Measurements from ENCODE around the gene LLGL1.

DNA sequence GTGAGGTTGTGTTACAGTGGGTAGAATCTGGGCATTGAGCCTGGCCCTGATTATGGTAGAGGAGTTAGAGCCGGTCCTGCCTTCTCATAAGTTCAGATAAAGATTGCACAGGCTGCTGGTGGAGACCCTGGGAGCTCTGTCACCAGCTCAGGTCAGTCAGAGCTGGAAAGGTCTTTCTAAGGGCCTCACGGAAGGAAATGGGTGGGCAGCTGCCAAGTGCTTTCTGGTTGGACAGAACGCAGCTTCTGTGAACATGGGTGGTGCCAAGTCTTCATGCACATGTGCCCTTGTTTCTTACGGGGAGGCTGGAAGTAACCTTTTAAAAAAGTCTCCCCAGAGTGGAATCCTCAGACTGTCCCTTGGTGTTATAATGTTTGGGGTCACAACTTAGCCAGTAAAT lies 26.9 kb upstream of the LLGL1 start:
- TF ChIP-seq FOSL2 (IDR thresholded peaks at IDR 0.05) (no peak), FOSL2 (CRISPR knock-in tag; IDR thresholded peaks at IDR 0.05) (no peak), KDM1A (IDR thresholded peaks at IDR 0.05; ENCODE audit: low read depth) (no peak), EP300 (IDR thresholded peaks at IDR 0.05) (no peak)
- TF ChIP-seq, protein P1, sequence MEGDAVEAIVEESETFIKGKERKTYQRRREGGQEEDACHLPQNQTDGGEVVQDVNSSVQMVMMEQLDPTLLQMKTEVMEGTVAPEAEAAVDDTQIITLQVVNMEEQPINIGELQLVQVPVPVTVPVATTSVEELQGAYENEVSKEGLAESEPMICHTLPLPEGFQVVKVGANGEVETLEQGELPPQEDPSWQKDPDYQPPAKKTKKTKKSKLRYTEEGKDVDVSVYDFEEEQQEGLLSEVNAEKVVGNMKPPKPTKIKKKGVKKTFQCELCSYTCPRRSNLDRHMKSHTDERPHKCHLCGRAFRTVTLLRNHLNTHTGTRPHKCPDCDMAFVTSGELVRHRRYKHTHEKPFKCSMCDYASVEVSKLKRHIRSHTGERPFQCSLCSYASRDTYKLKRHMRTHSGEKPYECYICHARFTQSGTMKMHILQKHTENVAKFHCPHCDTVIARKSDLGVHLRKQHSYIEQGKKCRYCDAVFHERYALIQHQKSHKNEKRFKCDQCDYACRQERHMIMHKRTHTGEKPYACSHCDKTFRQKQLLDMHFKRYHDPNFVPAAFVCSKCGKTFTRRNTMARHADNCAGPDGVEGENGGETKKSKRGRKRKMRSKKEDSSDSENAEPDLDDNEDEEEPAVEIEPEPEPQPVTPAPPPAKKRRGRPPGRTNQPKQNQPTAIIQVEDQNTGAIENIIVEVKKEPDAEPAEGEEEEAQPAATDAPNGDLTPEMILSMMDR (IDR thresholded peaks at IDR 0.05), result no peak
- TF ChIP-seq, protein P2, sequence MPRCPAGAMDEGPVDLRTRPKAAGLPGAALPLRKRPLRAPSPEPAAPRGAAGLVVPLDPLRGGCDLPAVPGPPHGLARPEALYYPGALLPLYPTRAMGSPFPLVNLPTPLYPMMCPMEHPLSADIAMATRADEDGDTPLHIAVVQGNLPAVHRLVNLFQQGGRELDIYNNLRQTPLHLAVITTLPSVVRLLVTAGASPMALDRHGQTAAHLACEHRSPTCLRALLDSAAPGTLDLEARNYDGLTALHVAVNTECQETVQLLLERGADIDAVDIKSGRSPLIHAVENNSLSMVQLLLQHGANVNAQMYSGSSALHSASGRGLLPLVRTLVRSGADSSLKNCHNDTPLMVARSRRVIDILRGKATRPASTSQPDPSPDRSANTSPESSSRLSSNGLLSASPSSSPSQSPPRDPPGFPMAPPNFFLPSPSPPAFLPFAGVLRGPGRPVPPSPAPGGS (IDR thresholded peaks at IDR 0.05), result no peak

All from A549 (cell line).